GM21576 (cell line): ENCODE results near the gene SELENBP1.

Source experiments
- ATAC-seq: cut with Tn5 transposase; IDR thresholded peaks from one replicate; pipeline ENCODE4 v1.9.1; 2021; ENCODE audit warnings: mild to moderate bottlenecking, moderate library complexity; ENCODE audit not compliant: unreplicated experiment

The SELENBP1 gene

DNA sequence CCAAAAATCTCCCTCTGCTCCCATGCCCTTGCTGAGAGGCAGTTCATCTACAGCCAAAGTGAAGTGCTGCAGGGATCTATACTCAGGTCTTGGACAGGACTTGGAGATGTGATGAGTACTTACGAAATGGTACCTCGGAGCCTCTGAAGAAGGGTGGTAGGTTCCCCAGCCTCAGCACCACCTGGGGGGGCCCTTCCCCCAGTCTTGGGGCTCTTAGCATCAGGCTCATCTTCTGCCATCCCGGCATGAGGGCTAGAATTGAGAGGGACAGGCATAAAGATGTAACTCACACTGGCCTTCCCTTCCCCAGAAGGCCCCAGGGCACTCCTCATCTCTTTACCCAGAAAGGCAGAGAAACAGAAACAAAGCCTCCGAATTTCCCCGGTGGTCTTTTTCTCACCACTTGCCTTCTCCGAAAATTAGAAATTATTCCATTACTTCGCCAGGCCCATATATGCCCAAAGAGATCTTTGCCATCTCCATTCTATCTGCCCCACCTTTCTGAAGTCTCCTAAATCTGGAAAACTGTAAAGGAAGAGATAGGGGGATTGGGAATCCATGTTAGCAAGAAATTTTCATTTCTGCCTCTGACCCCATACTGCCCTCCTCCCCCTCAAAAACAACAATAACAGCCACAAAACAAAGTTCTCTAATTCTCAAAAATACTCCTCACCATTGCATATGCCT is 26.3 kb downstream of the SELENBP1 start:
- ATAC-seq: no peak

DNA sequence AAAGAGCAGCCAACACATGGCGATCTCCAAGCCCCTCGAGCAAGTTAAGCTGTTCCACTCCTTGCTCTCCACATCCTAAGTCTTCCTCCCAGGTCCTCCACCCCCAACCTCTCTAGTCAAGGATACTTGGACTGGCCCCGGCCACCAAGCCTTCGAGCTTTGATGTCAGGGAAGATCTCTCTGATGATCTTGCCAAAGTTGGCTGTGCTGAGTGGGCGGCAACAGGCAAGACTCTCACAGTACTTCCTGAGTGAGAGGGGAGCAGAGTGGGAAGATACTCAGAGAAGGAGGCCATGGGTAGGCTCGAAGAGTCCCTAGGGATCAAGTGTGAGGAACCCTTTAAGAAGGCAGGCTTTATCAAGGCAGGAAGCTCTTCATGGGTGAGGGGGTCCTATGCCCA is 28.2 kb downstream of the SELENBP1 start:
- ATAC-seq: no peak

DNA sequence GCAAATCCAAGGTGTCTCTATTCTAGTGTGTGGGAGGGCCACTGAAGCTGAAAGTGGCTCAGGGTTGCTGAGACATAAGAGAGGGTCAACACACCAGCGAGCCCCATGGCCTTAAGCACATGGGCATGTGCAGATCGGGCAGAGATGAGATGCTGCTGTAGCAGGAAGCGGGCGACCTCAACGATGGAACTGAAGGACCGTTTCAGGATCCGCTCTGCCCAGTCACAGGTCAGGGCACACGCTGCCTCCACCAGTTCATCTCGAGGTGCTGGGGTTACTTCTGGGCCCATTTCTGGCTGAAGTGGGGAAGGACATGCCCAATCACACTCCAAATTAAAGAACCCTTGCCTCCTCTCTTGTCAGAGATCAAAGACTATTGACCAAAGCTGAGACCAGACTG is 28.9 kb downstream of the SELENBP1 start:
- ATAC-seq: no peak

DNA sequence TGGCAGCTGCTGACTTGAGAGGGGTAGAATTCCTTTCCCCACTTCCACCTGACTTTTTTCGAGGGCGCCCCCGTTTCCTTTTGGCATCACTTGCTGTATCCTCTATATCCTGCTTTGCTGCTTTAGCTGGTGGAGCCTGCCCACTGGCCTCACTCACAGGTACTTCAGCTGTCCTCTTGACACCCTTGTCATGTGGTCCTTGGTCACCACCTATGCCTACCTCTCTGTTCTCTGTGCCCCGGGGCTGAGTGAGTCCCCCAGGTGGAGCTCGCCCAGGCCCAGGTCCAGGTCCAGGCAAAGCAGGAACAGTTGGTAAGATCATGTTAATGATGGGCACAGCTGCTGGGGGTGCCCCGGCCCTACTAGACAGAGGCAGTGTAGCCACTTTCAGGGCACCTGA is 29.9 kb downstream of the SELENBP1 start:
- ATAC-seq: no peak

DNA sequence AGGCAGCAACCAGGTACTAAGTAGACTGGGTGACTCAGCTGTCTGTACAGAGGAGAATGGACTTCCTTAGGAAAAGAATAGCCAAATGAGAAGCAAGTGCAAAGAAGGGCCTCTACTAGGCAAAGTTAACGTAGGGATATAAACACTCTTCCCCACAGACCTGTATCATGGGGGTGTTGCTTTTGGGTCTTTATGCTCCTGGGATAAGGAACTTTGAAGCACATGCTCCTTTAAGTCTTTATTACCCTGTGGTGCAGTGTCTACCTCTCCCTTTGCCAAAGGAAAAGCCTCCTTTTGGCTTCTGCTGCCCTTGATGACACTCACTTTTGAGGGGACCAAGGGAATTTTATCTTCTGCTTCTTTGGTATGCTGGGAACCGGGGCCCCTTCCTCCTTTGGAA is 30.5 kb downstream of the SELENBP1 start:
- ATAC-seq: no peak

DNA sequence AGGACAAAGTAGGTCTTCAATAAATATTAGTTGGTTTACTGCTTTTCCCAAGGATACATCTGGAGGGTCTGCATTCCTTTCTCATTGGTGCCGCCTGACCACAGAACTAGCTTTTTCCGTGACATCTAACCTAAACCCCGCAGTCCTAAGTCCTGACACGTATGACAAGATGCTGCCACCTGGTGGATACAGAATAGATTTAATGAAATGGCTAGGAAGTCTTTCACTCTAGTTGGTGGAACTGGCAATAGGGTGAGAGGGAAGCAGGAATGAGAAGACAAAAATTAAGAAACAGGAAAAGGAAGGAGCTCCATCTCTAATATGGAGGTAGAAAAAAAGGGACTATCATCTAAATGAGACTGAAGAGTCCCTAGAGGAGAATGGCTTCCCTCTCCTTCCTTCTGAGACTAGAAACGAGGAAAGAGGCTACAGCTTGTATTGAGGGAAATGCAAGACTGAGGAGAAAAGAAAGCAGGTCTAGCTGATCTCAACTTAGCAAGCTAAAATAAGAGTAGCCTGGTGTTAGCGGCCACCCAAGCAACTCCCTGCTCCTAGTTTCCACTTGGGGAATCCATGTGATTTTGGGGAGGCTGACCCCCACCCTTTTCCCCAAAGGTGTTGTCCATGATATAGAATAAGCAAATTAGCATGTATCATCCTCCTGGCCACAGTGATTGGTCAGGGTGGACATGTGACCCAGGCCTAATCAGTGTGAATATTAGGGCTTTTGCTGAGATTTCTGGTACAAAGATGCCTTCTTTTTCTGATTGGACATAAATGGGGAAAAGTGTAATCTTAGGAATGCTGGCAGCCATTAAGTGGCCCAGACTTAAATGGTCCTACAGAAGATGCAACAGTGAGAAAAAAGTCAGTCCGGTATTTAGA is 31.4 kb downstream of the SELENBP1 start:
- ATAC-seq: no peak

DNA sequence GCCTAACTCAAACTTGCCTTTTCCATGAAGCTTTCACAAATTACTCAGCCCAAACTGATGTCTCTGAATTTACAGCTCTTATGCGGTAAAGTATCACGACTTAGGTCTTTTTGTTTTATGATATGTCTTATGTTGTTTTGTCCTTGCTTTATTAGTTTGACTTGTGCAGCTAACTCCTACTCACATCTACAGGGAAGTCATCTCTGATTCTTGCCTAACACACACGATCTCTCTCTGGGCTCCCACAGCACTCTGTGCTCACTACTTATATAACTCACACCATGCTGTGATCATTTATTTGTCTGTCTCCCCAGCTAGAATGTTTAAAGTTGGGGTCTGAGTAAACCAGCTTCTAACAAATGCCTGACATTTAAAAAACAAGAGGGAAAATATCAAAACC is 35.9 kb downstream of the SELENBP1 start:
- no peak for ATAC-seq

DNA sequence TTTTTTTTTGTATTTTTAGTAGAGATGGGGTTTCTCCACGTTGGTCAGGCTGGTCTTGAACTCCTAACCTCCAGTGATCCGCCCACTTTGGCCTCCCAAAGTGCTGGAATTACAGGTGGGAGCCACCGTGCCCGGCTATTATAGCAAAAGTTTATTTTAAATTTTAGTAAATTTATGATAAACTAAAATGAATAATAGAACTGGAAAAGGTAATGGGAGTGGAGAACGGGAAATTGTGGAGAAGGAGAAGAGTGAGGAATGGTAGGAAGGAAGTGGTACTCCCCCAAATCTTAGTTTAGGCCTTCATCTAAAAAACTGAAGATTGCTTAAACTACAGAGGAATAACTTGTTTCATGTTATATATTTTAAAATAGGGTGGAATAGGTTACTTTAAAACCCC is 37.7 kb downstream of the SELENBP1 start:
- no peak for ATAC-seq

DNA sequence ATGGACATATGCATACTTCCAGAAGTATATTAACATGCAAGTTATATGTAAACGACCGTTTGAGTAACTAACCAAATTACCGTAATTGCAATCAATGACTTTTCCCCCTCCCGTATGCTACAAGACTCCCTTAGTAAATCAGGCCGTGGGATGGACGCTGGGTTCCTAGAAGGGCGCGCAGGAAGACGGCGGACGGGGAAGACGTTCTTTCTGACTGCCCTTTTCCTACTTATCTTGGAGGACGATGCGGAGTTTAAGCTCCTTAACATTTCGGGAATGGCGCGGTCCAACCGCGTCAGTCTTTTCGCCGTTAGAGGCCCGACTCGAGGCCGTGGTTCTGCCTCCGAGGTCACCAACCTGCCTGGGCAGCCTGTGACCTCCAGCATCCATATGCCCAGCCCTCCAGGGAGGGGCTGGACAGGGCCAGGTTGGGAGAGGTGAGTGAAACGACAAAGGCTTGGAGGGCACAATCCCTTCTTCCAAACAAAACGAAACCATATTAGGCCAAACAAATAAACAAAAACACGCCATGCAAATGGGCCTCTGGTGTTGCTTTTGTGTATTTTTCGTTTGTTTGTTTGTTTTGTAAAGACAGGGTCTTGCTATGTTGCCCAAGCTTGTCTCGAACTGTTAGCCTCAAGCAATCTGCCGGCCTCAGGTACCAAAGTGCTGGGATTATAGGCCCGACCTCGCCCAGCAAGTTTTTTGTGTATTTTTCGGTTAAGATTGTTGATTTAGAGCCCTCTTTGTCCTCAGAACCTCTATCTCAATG is 44.4 kb downstream of the SELENBP1 start:
- ATAC-seq: peak; percentile 5

DNA sequence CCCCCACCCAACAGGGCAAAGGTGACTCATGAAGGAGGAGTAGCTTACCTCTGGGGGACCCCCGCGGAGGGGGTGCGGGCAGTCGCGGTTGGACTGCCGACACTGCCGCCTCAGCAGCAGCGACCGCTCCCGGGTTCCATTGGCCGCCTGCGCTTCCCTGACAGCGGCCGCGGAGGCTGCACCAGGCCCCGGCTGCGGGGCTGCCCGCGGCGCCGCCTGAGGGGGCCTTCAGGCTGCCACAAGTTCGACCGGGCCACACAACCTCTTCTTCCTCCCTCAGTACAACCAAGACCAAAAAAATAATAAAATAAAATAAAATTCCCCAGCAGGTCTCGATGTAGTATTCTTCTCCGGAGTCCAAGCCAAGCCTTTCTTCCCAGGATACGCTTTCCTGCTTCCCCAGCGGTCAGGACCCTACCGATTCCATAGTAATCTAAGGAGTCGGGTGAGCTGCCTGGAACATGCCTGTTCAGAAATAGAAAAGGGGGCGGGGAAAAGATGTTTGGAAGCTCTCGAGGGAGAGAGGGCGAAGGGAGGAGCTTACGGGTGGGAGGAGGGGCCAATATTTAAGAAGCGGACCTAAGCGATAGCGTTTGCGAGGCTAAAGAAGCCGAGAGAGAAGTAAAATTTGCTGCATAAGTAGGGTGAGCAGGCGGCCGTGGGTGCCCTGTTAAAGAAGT is 45.1 kb downstream of the SELENBP1 start, which contains the start of gene PI4KB:
PI4KB (minus strand) TSS at position 194 of the 680 bp plus-strand sequence. CDS start 10,935 bp downstream, outside the sequence.
- ATAC-seq: peak; percentile 73

DNA sequence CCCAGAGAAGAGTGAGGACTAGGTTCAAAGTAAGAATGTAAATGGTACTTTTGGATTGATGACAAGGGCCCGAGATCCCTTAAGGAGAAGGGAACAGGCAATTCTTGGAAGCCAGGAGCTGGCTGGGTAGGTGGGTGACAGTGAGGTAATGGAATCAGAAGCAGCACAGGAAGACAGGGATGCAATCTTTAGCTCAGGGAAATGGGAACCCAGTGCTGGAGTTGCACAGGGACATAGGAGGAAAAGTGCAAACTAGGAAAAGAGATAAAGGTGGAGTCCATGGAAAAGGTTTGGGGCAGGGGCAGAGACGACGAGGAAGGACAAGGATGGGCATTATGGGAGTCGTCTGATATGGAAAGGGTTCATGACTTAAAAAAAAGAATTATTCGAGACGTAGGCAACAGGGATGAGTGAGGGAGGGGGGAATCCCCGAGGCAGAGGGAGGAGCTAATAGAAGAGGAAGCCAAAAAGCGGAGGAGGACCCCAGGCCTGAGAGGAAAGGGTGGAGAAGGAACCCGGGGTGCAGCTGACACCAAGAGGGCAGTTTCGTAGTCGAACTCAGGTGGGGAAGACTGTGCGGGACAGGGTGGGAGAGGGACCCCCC is 45.8 kb downstream of the SELENBP1 start:
- peak; percentile 56 for ATAC-seq

DNA sequence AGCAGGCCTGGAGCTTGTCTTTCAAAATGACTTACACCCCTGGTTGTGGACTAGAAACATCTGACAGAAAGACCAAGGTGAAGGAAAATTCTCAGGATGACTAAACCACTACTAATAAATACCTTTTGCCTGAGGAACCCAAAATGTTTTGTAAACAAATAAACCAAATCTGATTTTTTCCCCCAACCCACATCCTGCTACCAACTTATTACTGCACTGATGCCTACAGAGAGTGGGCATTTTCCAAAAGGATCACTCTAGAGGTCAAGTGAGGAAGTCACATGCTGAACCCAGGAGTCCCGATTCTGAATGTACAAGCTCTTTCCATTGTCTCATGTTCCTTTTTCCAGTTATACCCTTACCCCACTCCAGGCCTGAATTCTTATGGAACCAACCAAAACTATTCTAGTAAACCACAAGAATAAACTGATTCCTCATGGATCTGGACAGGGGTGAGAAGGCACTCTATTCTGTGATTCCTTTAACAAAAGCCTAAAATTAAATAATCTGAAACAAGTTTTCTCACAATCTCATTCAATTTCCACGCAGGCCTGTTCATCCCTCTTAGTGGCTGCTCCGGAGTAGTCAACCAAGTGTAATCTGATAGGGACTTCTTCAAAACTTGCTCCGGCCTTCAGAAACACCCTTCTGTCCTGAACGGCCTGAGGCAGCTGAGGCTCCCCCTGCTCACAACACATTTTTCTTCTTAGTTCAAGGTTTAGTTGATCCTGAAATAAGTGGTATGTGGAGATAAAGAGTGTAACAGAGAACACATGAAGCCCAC is 46.7 kb downstream of the SELENBP1 start:
- ATAC-seq: no peak

DNA sequence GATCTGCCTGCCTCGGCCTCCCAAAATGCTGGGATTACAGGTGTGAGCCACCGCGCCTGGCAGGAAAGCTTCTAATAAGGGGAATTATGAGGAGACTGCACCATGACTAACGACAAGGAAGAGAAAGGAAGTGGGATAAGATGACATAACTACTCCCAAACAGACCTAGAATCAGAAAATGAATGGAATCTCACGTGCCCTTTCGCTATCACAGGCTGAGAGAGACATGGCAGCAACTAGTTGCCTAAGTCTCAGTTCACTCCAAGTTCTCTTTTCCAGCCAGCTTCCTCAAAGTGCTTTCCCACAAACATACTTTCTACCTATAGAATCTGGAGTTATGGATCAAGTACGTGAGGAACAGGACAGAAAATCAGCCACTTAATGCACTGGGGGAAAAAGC is 47.3 kb downstream of the SELENBP1 start:
- no peak for ATAC-seq

DNA sequence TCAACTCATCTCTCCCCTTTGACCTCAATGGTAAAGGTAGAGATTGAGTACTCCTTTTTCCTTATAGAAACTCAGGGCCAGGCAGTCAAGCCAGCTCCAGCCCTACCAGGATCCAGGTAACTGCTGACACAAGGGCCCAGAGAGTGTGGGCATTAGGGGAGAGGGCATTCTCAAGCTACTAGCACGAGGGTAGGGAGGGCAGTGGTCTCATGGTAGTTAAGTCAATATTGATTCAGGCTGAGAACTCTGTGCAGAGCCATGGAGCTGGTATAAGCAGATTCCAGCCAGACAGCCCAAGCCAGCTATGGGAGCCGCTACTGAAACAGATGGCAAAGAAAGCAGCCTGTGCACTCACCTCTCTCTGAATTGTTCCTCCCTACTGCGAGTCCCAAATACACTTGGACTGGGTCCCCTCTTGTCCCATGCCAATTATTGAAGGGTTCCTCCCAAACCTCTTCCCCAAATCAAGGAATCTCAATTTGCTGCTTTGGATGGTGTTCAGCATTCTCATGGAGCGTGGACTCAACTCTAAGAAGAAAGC is 48.0 kb downstream of the SELENBP1 start:
- no peak for ATAC-seq

DNA sequence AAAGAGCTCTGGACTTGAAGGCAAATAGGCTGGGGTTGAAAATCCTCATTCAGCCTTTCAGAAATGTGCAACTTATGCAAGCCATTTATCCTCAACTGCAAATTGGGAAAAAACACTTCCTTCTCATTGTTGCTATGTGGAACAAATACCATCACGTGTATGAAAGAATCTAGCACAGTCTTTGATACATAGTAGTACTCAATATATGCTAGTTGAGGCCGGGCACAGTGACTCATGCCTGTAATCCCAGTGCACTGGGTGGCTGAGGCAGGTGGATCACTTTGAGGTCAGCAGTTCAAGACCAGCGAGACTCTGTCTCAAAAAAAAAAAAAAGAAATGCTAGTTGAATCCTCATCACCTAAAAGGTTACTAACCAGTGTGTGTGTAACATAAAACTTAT is 53.5 kb downstream of the SELENBP1 start:
- no peak for ATAC-seq

DNA sequence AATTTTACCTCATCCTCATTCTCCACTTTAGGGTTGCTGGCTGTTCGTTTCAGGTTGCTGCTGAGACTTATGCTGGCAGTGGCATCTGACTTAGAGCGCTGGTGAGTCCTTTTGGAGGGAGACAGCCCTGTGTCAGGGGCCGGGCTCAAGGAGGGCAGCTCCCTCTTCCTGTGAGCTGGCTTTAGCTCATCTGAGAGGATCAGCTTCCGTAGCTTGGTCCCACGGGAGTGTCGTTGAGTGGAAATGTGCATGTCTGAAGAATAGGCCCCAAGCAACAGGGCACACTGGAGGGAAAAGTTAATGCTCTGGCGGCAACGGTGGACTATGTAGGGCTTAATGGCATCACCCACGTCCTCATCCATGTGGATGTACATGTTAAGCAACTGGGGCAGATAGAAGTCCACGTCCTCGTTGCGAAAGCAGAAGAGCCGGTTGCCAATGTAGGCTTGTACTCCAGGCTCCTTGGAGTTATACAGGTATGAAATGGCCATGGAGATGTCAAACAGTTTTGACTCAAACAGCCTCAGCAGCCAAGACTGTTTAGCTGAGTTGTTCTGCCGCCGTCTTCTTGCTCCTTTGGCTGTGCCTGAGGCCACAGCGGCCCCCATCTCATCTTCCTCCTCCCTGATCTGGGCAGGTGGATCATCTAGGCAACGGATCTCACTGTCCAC is 56.8 kb downstream of the SELENBP1 start:
- no peak for ATAC-seq
